ENCODE results near the gene SIN3A. TPM values are rescaled to one million over a fixed set of nuclear protein-coding genes. Genes with fewer than 3 reads are reported as not detected.

SIN3A gene
- total and polyA plus RNA-seq, 2 of the 4 experiments (the other 2 are of a cell fraction): 21.2 to 31.5 TPM

- Histone ChIP-seq H3K14ac (replicated peaks; ENCODE audit: low read depth, low read length) (0 out of 2 replicates have a peak overlapping the region, but pooled peaks have one; percentile 82), H3K79me1 (ENCODE audit: low read depth in 1 of 2, low read length in 2 of 2) (no peaks in the 10 kb centered on the region), H4K20me1 (ENCODE audit: insufficient read depth, low read length) (no peaks in the 10 kb centered on the region; the same call in 1 of the 2 replicates), H2AK9ac (replicated peaks; ENCODE audit: low read depth, low read length, poor library complexity) (peak overlapping the region; percentile 92), H2AK5ac (ENCODE audit: low read depth, low read length) (peak overlapping the region; percentile 80), H3K27ac (ENCODE audit: insufficient read depth, low read length) (no peak overlapping the region; the same call in 1 of the 2 replicates), H3K9me3 (ENCODE audit: control insufficient read depth, insufficient read depth, low read length) (no peaks in the 10 kb centered on the region), H3K9me1 (ENCODE audit: insufficient read depth, low read length) (peaks cover 16% of the 10 kb centered on the region), H3K56ac (ENCODE audit: extremely low read depth, insufficient read depth, low read length) (no peak overlapping the region), H3K4me2 (ENCODE audit: low read depth, low read length) (peak overlapping the region; percentile 93), H2BK15ac (ENCODE audit: low read depth, low read length) (no peak overlapping the region), H4K91ac (ENCODE audit: insufficient read depth, low read depth, low read length) (peak overlapping the region; percentile 68), H3K36me3 (ENCODE audit: control insufficient read depth, insufficient read depth, low read length) (peaks cover 1% of the 10 kb centered on the region; the same call in 1 of the 2 replicates), H4K5ac (ENCODE audit: low read depth, low read length) (peak overlapping the region; percentile 65), H2BK5ac (ENCODE audit: low read depth, low read length, poor library complexity, severe bottlenecking) (no peak overlapping the region), H3K4ac (ENCODE audit: low read depth, low read length) (peak overlapping the region; percentile 76), H4K8ac (ENCODE audit: low read depth in 2 of 2, low read length in 2 of 2) (peak overlapping the region; percentile 88; a peak in 3 of 4 replicates), H3K4me3 (ENCODE audit: insufficient read depth, low read depth, low read length) (peak overlapping the region; percentile 56), H3K27me3 (ENCODE audit: control insufficient read depth, insufficient read depth, low read length) (peaks cover 2% of the 10 kb centered on the region; the same call in 1 of the 2 replicates), H3K9ac (ENCODE audit: low read depth, low read length) (peak overlapping the region; percentile 83), H3K23ac (ENCODE audit: low read depth, low read length) (0 out of 2 replicates have a peak overlapping the region, but pooled peaks have one; percentile 1), H3K18ac (ENCODE audit: low read depth, low read length) (no peak overlapping the region), H2BK20ac (ENCODE audit: low read depth, low read length) (no peak overlapping the region), H2BK120ac (ENCODE audit: low read depth, low read length) (no peak overlapping the region), H2AFZ (replicated peaks; ENCODE audit: low read length, poor library complexity) (peak overlapping the region; percentile 96), H3K4me1 (ENCODE audit: control insufficient read depth, insufficient read depth, low read length) (peaks cover 3% of the 10 kb centered on the region; the same call in 1 of the 2 replicates)
- intact Hi-C loops (cut with micrococcal nuclease) (no loop called here), in situ Hi-C loops (cut with MboI; ENCODE audit: low sequenced_read_pairs) (no loop called here), dilution Hi-C loops (cut with HindIII; ENCODE audit: low sequenced_read_pairs, unreplicated experiment) (no loop called here)
- TF ChIP-seq SMC3 (IDR thresholded peaks at IDR 0.05; ENCODE audit: low read depth, low read length) (no peak), BHLHE40 (IDR thresholded peaks at IDR 0.05; ENCODE audit: low read depth, low read length) (no peak), MXI1 (IDR thresholded peaks at IDR 0.05; ENCODE audit: borderline replicate concordance, low read depth, low read length) (no peak), MAZ (IDR thresholded peaks at IDR 0.05; ENCODE audit: borderline replicate concordance, low read depth, low read length) (no peak), NFE2L2 (IDR thresholded peaks at IDR 0.05; ENCODE audit: low read depth, low read length) (no peak), FOS (IDR thresholded peaks at IDR 0.05; ENCODE audit: low read depth, low read length) (no peak), MAFK (IDR thresholded peaks at IDR 0.05; ENCODE audit: low read depth, low read length) (no peak), CHD1 (IDR thresholded peaks at IDR 0.05; ENCODE audit: low read depth, low read length) (no peak), POLR2A (IDR thresholded peaks at IDR 0.05; ENCODE audit: low read depth, low read length) (no peak), ELK1 (IDR thresholded peaks at IDR 0.05; ENCODE audit: borderline replicate concordance, low read depth, low read length) (no peak)
- ATAC-seq (ENCODE audit: low read depth) (peak; percentile 13), DNase-seq (no peak)
- ChIA-PET CTCF (no interaction called here), POLR2A (ENCODE audit: unreplicated experiment) (no interaction called here)
- 40% methylated on average over 33 of the region's 46 CpGs; no CpG with 5 or more reads in 1 of the 2 experiments for WGBS, 2 experiments (ENCODE audit: extremely low coverage in 2 of 2, insufficient read length in 1 of 2)
- no TSS peak for BruUV-seq (replicated peaks)
Measured at GRCh38 chr15:75348562-75349350, 102.7 kb downstream of the SIN3A start.

Data from IMR-90 (cell line).